H9 (cell line): Measurements from ENCODE around the gene CPO. TPM values are rescaled to one million over a fixed set of nuclear protein-coding genes. Genes with fewer than 3 reads are reported as not detected.
A peak's percentile ranks its signal among the peaks of the same experiment; 100 is the strongest.

Experiments
- DNase-seq: peaks from one replicate; pipeline ENCODE4 v3.0.0-alpha.2; 2017
- H2AFZ ChIP-seq: one replicate; pipeline ENCODE4 v1.6.1; 2013; ENCODE audit warnings: mild to moderate bottlenecking, low read length, control low read depth, moderate library complexity
- H2AK5ac ChIP-seq: 2 replicates; pipeline ENCODE4 v1.6.1; 2013; ENCODE audit warnings: low read length, control low read depth, mixed read lengths; ENCODE audit not compliant: insufficient read length
- H2BK120ac ChIP-seq: one replicate; pipeline ENCODE4 v1.6.1; 2013; ENCODE audit warnings: low read depth, mild to moderate bottlenecking, low read length, control low read depth, inconsistent platforms; ENCODE audit not compliant: poor library complexity, severe bottlenecking
- H2BK12ac ChIP-seq: 2 replicates; pipeline ENCODE4 v1.6.1; 2013; ENCODE audit warnings: low read length, control low read depth, mixed read lengths, low read depth; ENCODE audit not compliant: insufficient read length
- H2BK15ac ChIP-seq: 2 replicates; pipeline ENCODE4 v1.6.1; 2013; ENCODE audit warnings: low read depth, low read length, control low read depth
- H2BK20ac ChIP-seq: one replicate; pipeline ENCODE4 v1.6.1; 2013; ENCODE audit warnings: low read depth, mild to moderate bottlenecking, low read length, control low read depth, inconsistent platforms; ENCODE audit not compliant: poor library complexity, severe bottlenecking
- H2BK5ac ChIP-seq: 2 replicates; pipeline ENCODE4 v1.6.1; 2013; ENCODE audit warnings: low read length, control low read depth, mixed read lengths; ENCODE audit not compliant: insufficient read length
- H3K14ac ChIP-seq: 2 replicates; pipeline ENCODE4 v1.6.1; 2013; ENCODE audit warnings: low read length, control low read depth; ENCODE audit not compliant: insufficient read depth
- H3K18ac ChIP-seq: 2 replicates; pipeline ENCODE4 v1.6.1; 2013; ENCODE audit warnings: low read depth, mild to moderate bottlenecking, mixed read lengths, low read length, control low read depth; ENCODE audit not compliant: insufficient read length
- H3K23ac ChIP-seq: 2 replicates; pipeline ENCODE4 v1.6.1; 2013; ENCODE audit warnings: low read length, control low read depth, mixed read lengths, low read depth; ENCODE audit not compliant: insufficient read length
- H3K23me2 ChIP-seq: 2 replicates; pipeline ENCODE4 v1.6.1; 2013; ENCODE audit warnings: low read depth, mild to moderate bottlenecking, mixed read lengths, low read length, control low read depth; ENCODE audit not compliant: insufficient read length, poor library complexity, severe bottlenecking
- H3K27ac ChIP-seq: 2 replicates; pipeline ENCODE4 v1.5.1; 2013; ENCODE audit warnings: low read length, control low read depth, mixed read lengths, low read depth; ENCODE audit not compliant: insufficient read length
- H3K27me3 ChIP-seq: 2 replicates; pipeline ENCODE4 v1.6.1; 2013; ENCODE audit warnings: low read length, control low read depth, inconsistent platforms; ENCODE audit not compliant: insufficient read depth
- H3K4ac ChIP-seq: 2 replicates; pipeline ENCODE4 v1.6.1; 2013; ENCODE audit warnings: low read depth, mild to moderate bottlenecking, control low read depth, inconsistent platforms, low read length, moderate library complexity
- H3K4me1 ChIP-seq: 2 replicates; pipeline ENCODE4 v1.6.1; 2013; ENCODE audit warnings: low read length, control low read depth, inconsistent platforms; ENCODE audit not compliant: insufficient read depth
- H3K4me2 ChIP-seq: 2 replicates; pipeline ENCODE4 v1.6.1; 2013; ENCODE audit warnings: low read length, control low read depth, mixed read lengths; ENCODE audit not compliant: insufficient read length, insufficient read depth
- H3K56ac ChIP-seq: 2 replicates; pipeline ENCODE4 v1.6.1; 2013; ENCODE audit warnings: low read depth, mild to moderate bottlenecking, mixed read lengths, low read length, control low read depth; ENCODE audit not compliant: insufficient read length
- H3K79me1 ChIP-seq: 2 replicates; pipeline ENCODE4 v1.6.1; 2013; ENCODE audit warnings: low read depth, mild to moderate bottlenecking, moderate library complexity, low read length, control low read depth, inconsistent platforms; ENCODE audit not compliant: insufficient read depth, poor library complexity, severe bottlenecking
- H3K79me2 ChIP-seq: 2 replicates; pipeline ENCODE4 v1.6.1; 2013; ENCODE audit warnings: low read length, control low read depth, inconsistent platforms; ENCODE audit not compliant: insufficient read depth
- H3K9ac ChIP-seq: 2 replicates; pipeline ENCODE4 v1.6.1; 2013; ENCODE audit warnings: low read length, control low read depth, mixed read lengths; ENCODE audit not compliant: insufficient read length; ENCODE audit errors: extremely low read depth
- H3K9me3 ChIP-seq: one replicate; pipeline ENCODE4 v1.6.1; 2013; ENCODE audit warnings: low read depth, low read length, inconsistent platforms; ENCODE audit not compliant: control insufficient read depth
- H3T11ph ChIP-seq: one replicate; pipeline ENCODE4 v1.6.1; 2013; ENCODE audit warnings: mild to moderate bottlenecking, low read length, control low read depth, inconsistent platforms
- H4K20me1 ChIP-seq: one replicate; pipeline ENCODE4 v1.6.1; 2013; ENCODE audit not compliant: control insufficient read depth, insufficient read length, insufficient read depth
- H4K5ac ChIP-seq: 2 replicates; pipeline ENCODE4 v1.6.1; 2013; ENCODE audit warnings: low read depth, mild to moderate bottlenecking, mixed read lengths, low read length, control low read depth; ENCODE audit not compliant: insufficient read length
- H4K8ac ChIP-seq: replicated peaks from 2 replicates; pipeline ENCODE4 v1.6.1; 2013; ENCODE audit warnings: low read length, control low read depth, mixed read lengths, low read depth; ENCODE audit not compliant: insufficient read length
- H4K91ac ChIP-seq: 2 replicates; pipeline ENCODE4 v1.6.1; 2013; ENCODE audit warnings: low read depth, mild to moderate bottlenecking, moderate library complexity, mixed read lengths, low read length, control low read depth; ENCODE audit not compliant: insufficient read length
- H3K27ac Mint-ChIP-seq, 3 experiments: 2 replicates in 2 of 3; 3 replicates in 1 of 3; pipeline ENCODE4 v1.8.0; 2020 to 2021; ENCODE audit warnings: mixed read lengths in 3 of 3, mild to moderate bottlenecking in 1 of 3, moderate library complexity in 1 of 3
- H3K27me3 Mint-ChIP-seq: 2 replicates; pipeline ENCODE4 v1.8.0; 2021; ENCODE audit warnings: low read depth, mild to moderate bottlenecking, moderate library complexity, mixed read lengths
- H3K36me3 Mint-ChIP-seq, 3 experiments: 2 replicates in 2 of 3; 3 replicates in 1 of 3; pipeline ENCODE4 v1.8.0; 2020 to 2021; ENCODE audit warnings: low read depth in 3 of 3, mixed read lengths in 3 of 3; ENCODE audit not compliant: insufficient read depth in 1 of 3
- H3K4me1 Mint-ChIP-seq, 2 experiments: 2 replicates each; pipeline ENCODE4 v1.8.0; 2020; ENCODE audit warnings: mixed read lengths in 2 of 2
- H3K4me3 Mint-ChIP-seq, 2 experiments: 2 replicates in 1 of 2; 3 replicates in 1 of 2; pipeline ENCODE4 v1.8.0; 2020 to 2021; ENCODE audit warnings: mild to moderate bottlenecking in 2 of 2, mixed read lengths in 2 of 2, moderate library complexity in 1 of 2
- H3K9me3 Mint-ChIP-seq, 2 experiments: 2 replicates in 1 of 2; 3 replicates in 1 of 2; pipeline ENCODE4 v1.8.0; 2020; ENCODE audit warnings: mild to moderate bottlenecking in 2 of 2, mixed read lengths in 2 of 2, moderate library complexity in 1 of 2
- WGBS: extraction: QIAGEN DNeasy Blood & Tissue Kit; methylation state at CpG from one replicate; pipeline ENCODE4 v1.1.7; 2013; ENCODE audit warnings: missing lambda C conversion rate, low lambda C conversion rate, mixed read lengths; ENCODE audit not compliant: insufficient read length; ENCODE audit errors: extremely low coverage; 5-methylcytosine and 5-hydroxymethylcytosine counted together
- total RNA-seq: library from RNA; stranded (reverse); gene quantifications from 2 replicates; pipeline ENCODE4 v1.2.1, GENCODE V29; 2021
- TF ChIP-seq, protein P1 (sequence below): fragments of 200-600 bp; sonication (generic); conservative IDR thresholded peaks from 3 replicates; pipeline ENCODE4 v1.8.0; 2021; ENCODE audit warnings: antibody characterized with exemption, mild to moderate bottlenecking

CPO gene
- total RNA-seq, 1 experiment from 2014 or later, result 0.68 TPM

DNA sequence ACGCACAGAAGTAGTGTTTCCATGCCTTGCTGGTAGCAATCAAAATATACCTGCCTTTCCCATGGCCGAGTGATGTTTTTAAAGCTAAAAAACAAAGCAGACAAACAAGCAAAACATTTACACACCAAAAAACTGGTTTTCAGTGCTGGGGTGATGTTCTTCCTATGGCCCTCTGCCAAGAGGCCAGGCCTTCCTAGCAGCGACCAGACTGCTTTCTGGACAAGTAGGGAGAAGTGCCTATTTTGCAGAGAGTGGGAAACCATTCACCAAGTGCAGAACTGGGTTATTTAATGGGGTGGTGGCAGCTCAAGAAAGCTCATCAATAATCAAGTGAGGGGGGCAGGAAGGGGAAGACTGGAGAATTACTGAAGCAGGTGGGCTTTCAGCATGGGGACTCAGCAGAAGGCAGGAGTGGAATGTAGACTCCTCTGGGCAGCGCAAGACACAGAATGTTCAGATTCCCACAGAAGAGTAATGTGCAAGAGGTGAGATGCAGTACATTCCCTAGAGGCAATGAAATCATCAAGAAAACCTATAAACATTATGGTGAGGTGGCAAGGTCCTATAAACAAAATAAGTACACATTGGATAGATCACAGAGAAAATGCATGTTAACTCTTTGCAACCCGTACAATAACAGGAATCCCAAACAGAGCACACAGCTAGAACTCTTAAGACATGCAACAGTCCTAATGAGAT is 44.0 kb downstream of the CPO start:
- no peak overlapping the region for H2BK120ac ChIP-seq
- no peaks in the 10 kb centered on the region for H3K27me3 Mint-ChIP-seq
- DNase-seq, result no peak
- peak overlapping the region; percentile 16 to 53 (median 41); a peak in 5 of 7 replicates for H3K27ac Mint-ChIP-seq
- H3K4me3 Mint-ChIP-seq, result no peak overlapping the region
- H2BK20ac ChIP-seq, result no peak overlapping the region
- no peak overlapping the region for H2BK15ac ChIP-seq
- H4K20me1 ChIP-seq, result no peaks in the 10 kb centered on the region
- no peak overlapping the region for H2AFZ ChIP-seq
- no peak overlapping the region for H4K5ac ChIP-seq
- no peaks in the 10 kb centered on the region for H3K9me3 Mint-ChIP-seq
- H3K23me2 ChIP-seq, result no peaks in the 10 kb centered on the region
- no peaks in the 10 kb centered on the region for H3K79me1 ChIP-seq
- no peak overlapping the region for H3K18ac ChIP-seq
- no peaks in the 10 kb centered on the region for H3K79me2 ChIP-seq
- no peak overlapping the region for H3K56ac ChIP-seq
- no peak overlapping the region for H3K27ac ChIP-seq
- H3K9ac ChIP-seq, result no peak overlapping the region
- H3K4me1 Mint-ChIP-seq, result peaks cover 31 to 37% of the 10 kb centered on the region in 2 experiments
- WGBS, result no CpG with 5 or more reads among the region's 5 CpGs
- H3K36me3 Mint-ChIP-seq, result no peaks in the 10 kb centered on the region
- no peak overlapping the region for H2AK5ac ChIP-seq
- no peak overlapping the region for H4K91ac ChIP-seq
- TF ChIP-seq, protein P1, sequence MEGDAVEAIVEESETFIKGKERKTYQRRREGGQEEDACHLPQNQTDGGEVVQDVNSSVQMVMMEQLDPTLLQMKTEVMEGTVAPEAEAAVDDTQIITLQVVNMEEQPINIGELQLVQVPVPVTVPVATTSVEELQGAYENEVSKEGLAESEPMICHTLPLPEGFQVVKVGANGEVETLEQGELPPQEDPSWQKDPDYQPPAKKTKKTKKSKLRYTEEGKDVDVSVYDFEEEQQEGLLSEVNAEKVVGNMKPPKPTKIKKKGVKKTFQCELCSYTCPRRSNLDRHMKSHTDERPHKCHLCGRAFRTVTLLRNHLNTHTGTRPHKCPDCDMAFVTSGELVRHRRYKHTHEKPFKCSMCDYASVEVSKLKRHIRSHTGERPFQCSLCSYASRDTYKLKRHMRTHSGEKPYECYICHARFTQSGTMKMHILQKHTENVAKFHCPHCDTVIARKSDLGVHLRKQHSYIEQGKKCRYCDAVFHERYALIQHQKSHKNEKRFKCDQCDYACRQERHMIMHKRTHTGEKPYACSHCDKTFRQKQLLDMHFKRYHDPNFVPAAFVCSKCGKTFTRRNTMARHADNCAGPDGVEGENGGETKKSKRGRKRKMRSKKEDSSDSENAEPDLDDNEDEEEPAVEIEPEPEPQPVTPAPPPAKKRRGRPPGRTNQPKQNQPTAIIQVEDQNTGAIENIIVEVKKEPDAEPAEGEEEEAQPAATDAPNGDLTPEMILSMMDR, result no peak
- H3T11ph ChIP-seq, result no peak overlapping the region
- no peak overlapping the region for H3K4ac ChIP-seq
- no peak overlapping the region for H4K8ac ChIP-seq
- H3K9me3 ChIP-seq, result no peaks in the 10 kb centered on the region
- no peak overlapping the region for H3K4me2 ChIP-seq
- no peak overlapping the region for H2BK12ac ChIP-seq
- H3K4me1 ChIP-seq, result peaks cover 9% of the 10 kb centered on the region; the same call in 1 of the 2 replicates
- no peak overlapping the region for H3K14ac ChIP-seq
- no peak overlapping the region for H2BK5ac ChIP-seq
- H3K23ac ChIP-seq, result no peak overlapping the region
- H3K27me3 ChIP-seq, result no peaks in the 10 kb centered on the region
